Epithelial cell of alveolus of lung (primary cell): ENCODE measurements around the gene RNPEPL1. TPM values are rescaled to one million over a fixed set of nuclear protein-coding genes. Genes with fewer than 3 reads are reported as not detected.

Source experiments
- total RNA-seq: library from RNA; depleted of rRNA; stranded (reverse); fragments of >200 nt; gene quantifications from 2 replicates; pipeline ENCODE4 v1.2.1, GENCODE V29; 2015

RNPEPL1 gene
- 35.9 and 41.3 TPM in 2 replicates for total RNA-seq

GRCh38 chr2:240567872-240568677 is at the start of gene RNPEPL1:
TSS of gene RNPEPL1 (plus strand) at chr2:240568484. CDS start at chr2:240568587, 103 bp downstream.

GRCh38 chr2:240557808-240558207 is 10.5 kb upstream of the RNPEPL1 start, which contains the start of gene ANKMY1:
TSS of gene ANKMY1 (minus strand) at chr2:240557988. CDS start at chr2:240557335, 653 bp downstream.

GRCh38 chr2:240560084-240560479 is 8.2 kb upstream of the RNPEPL1 start, which contains the start of gene DUSP28:
TSS of gene DUSP28 (plus strand) at chr2:240560357. CDS start at chr2:240560685, 328 bp downstream.

GRCh38 chr2:240586198-240586918 is 18.1 kb downstream of the RNPEPL1 start, which contains the start of gene CAPN10:
TSS of gene CAPN10 (plus strand) at chr2:240586734. CDS start at chr2:240586912, 178 bp downstream.

GRCh38 chr2:240624950-240625621 is 56.8 kb downstream of the RNPEPL1 start, which contains the start of gene GPR35:
TSS of gene GPR35 (plus strand) at chr2:240625480. CDS start at chr2:240629953, 4,473 bp downstream.

Other genes with a start within 250 kb of the RNPEPL1 start
- 124 and 133 TPM in 2 replicates for gene GPC1, start 132.8 kb upstream of the RNPEPL1 start, total RNA-seq
- 6.9 and 24.5 TPM in 2 replicates for gene ANKMY1, start 10.5 kb upstream of the RNPEPL1 start, total RNA-seq
- gene DUSP28, start 8.1 kb upstream of the RNPEPL1 start, total RNA-seq: 2.3 and 4.0 TPM in 2 replicates
- gene CAPN10, start 18.2 kb downstream of the RNPEPL1 start, total RNA-seq: 13.6 and 15.6 TPM in 2 replicates
- not detected in 2 replicates for gene GPR35, start 57.0 kb downstream of the RNPEPL1 start, total RNA-seq
- gene AQP12B, start 114.4 kb downstream of the RNPEPL1 start, total RNA-seq: not detected in 2 replicates
- not detected in 2 replicates for gene AQP12A, start 123.4 kb downstream of the RNPEPL1 start, total RNA-seq